Hepatocyte (in vitro differentiated cells): Measurements from ENCODE around the gene CBFA2T3. TPM values are rescaled to one million over a fixed set of nuclear protein-coding genes. Genes with fewer than 3 reads are reported as not detected.

Experiments
- DNase-seq: peaks from one replicate; pipeline ENCODE4 v3.0.0-alpha.2; 2016; ENCODE audit warnings: low spot score
- H2AFZ ChIP-seq: fragments of 200-600 bp; sonication (generic); 2 replicates; pipeline ENCODE4 v1.6.0; 2016; ENCODE audit warnings: antibody characterized with exemption, mild to moderate bottlenecking
- H3K27ac ChIP-seq: fragments of 200-600 bp; sonication (generic); 2 replicates; pipeline ENCODE4 v1.5.1; 2016; ENCODE audit warnings: mild to moderate bottlenecking
- H3K27me3 ChIP-seq: fragments of 200-600 bp; sonication (generic); 2 replicates; pipeline ENCODE4 v1.6.1; 2016
- H3K36me3 ChIP-seq: fragments of 200-600 bp; sonication (generic); replicated peaks from 2 replicates; pipeline ENCODE4 v1.5.1; 2016; ENCODE audit warnings: low read depth; ENCODE audit not compliant: insufficient read depth
- H3K4me1 ChIP-seq: fragments of 200-600 bp; sonication (generic); 2 replicates; pipeline ENCODE4 v1.5.1; 2016; ENCODE audit warnings: mild to moderate bottlenecking, moderate library complexity; ENCODE audit not compliant: insufficient read depth
- H3K4me2 ChIP-seq: fragments of 200-600 bp; sonication (generic); 2 replicates; pipeline ENCODE4 v1.6.0; 2016
- H3K4me3 ChIP-seq: fragments of 200-600 bp; sonication (generic); 2 replicates; pipeline ENCODE4 v1.5.1; 2016; ENCODE audit warnings: mild to moderate bottlenecking
- H3K79me2 ChIP-seq: fragments of 200-600 bp; sonication (generic); 2 replicates; pipeline ENCODE4 v1.6.0; 2017; ENCODE audit warnings: mild to moderate bottlenecking
- H3K9me2 ChIP-seq: fragments of 200-600 bp; sonication (generic); replicated peaks from 2 replicates; pipeline ENCODE4 v1.6.0; 2017; ENCODE audit warnings: mild to moderate bottlenecking; ENCODE audit not compliant: insufficient read depth
- H3K9me3 ChIP-seq: fragments of 200-600 bp; sonication (generic); 2 replicates; pipeline ENCODE4 v1.5.1; 2016; ENCODE audit warnings: low read depth, mild to moderate bottlenecking
- H4K20me1 ChIP-seq: fragments of 200-600 bp; sonication (generic); 2 replicates; pipeline ENCODE4 v1.6.0; 2016; ENCODE audit warnings: mild to moderate bottlenecking; ENCODE audit not compliant: insufficient read depth, poor library complexity, severe bottlenecking
- CTCF ChIP-seq: fragments of 200-600 bp; sonication (generic); IDR thresholded peaks from 2 replicates; pipeline ENCODE4 v1.5.1; 2016; ENCODE audit warnings: antibody characterized with exemption, mild to moderate bottlenecking; ENCODE audit not compliant: poor library complexity
- EZH2 ChIP-seq: fragments of 200-600 bp; sonication (generic); IDR thresholded peaks from 2 replicates; pipeline ENCODE4 v1.6.1; 2016; ENCODE audit warnings: antibody characterized with exemption, mild to moderate bottlenecking, borderline replicate concordance
- EZH2phosphoT487 ChIP-seq: fragments of 200-600 bp; sonication (generic); IDR thresholded peaks from one replicate; pipeline ENCODE4 v1.6.1; 2018; ENCODE audit warnings: antibody characterized with exemption, mild to moderate bottlenecking, low read depth, moderate library complexity; ENCODE audit not compliant: unreplicated experiment, severe bottlenecking
- WGBS: methylation state at CpG from one replicate; pipeline ENCODE4 v1.1.6; 2016; ENCODE audit warnings: low lambda C conversion rate; ENCODE audit errors: missing lambda C conversion rate; 5-methylcytosine and 5-hydroxymethylcytosine counted together
- polyA plus RNA-seq: library from polyadenylated mRNA; unstranded; fragments of >200 nt; fragmentation: Nextera tagmentation; extraction: Ambion mirVana; gene quantifications from 2 replicates; pipeline ENCODE4 v1.2.1, GENCODE V29; 2016
- total RNA-seq: library from RNA; depleted of rRNA; stranded (reverse); fragments of >200 nt; gene quantifications from 2 replicates; pipeline ENCODE4 v1.2.3, GENCODE V29; 2014

The CBFA2T3 gene
- total and polyA plus RNA-seq, 2 experiments from 2014 or later, result 0.07 to 1.5 TPM

GRCh38 chr16:88902744-88903143 is 74.3 kb downstream of the CBFA2T3 start:
- DNase-seq, result no peak
- Histone ChIP-seq H3K9me3 (no peaks in the 10 kb centered on the region), H3K9me2 (no peaks in the 10 kb centered on the region), H3K4me2 (no peak overlapping the region), H3K27me3 (no peaks in the 10 kb centered on the region), H3K27ac (no peak overlapping the region), H3K4me3 (no peak overlapping the region), H3K79me2 (no peaks in the 10 kb centered on the region), H3K36me3 (no peaks in the 10 kb centered on the region), H3K4me1 (no peaks in the 10 kb centered on the region), H2AFZ (no peak overlapping the region), H4K20me1 (no peaks in the 10 kb centered on the region)
- WGBS, result 90% methylated on average over 16 of the region's 16 CpGs
- TF ChIP-seq EZH2 (no peak), EZH2phosphoT487 (no peak), CTCF (no peak)

GRCh38 chr16:88901718-88902337 is 75.2 kb downstream of the CBFA2T3 start:
- no peaks in the 10 kb centered on the region for H3K36me3 ChIP-seq
- no peak overlapping the region for H2AFZ ChIP-seq
- TF ChIP-seq EZH2, result no peak
- no peak for TF ChIP-seq EZH2phosphoT487
- TF ChIP-seq CTCF, result no peak
- no peak overlapping the region for H3K4me2 ChIP-seq
- no peaks in the 10 kb centered on the region for H3K79me2 ChIP-seq
- H3K27me3 ChIP-seq, result no peaks in the 10 kb centered on the region
- H3K9me2 ChIP-seq, result no peaks in the 10 kb centered on the region
- H3K9me3 ChIP-seq, result no peaks in the 10 kb centered on the region
- 84% methylated on average over 26 of the region's 26 CpGs for WGBS
- DNase-seq, result no peak
- no peaks in the 10 kb centered on the region for H4K20me1 ChIP-seq
- no peaks in the 10 kb centered on the region for H3K4me1 ChIP-seq
- no peak overlapping the region for H3K27ac ChIP-seq
- no peak overlapping the region for H3K4me3 ChIP-seq

- TF ChIP-seq CTCF (no peak), EZH2phosphoT487 (no peak), EZH2 (no peak)
- Histone ChIP-seq H3K27ac (no peak overlapping the region), H3K9me3 (no peaks in the 10 kb centered on the region), H4K20me1 (no peaks in the 10 kb centered on the region), H3K36me3 (no peaks in the 10 kb centered on the region), H3K9me2 (no peaks in the 10 kb centered on the region), H3K27me3 (no peaks in the 10 kb centered on the region), H3K4me3 (no peak overlapping the region), H3K4me2 (no peak overlapping the region), H2AFZ (no peak overlapping the region), H3K79me2 (no peaks in the 10 kb centered on the region), H3K4me1 (no peaks in the 10 kb centered on the region)
- 96% methylated on average over 12 of the region's 12 CpGs for WGBS
- no peak for DNase-seq
Measured at GRCh38 chr16:88900662-88901052, 76.3 kb downstream of the CBFA2T3 start.
